Mesothelial cell of epicardium (in vitro differentiated cells): ENCODE data around the gene CCR4. TPM values are rescaled to one million over a fixed set of nuclear protein-coding genes. Genes with fewer than 3 reads are reported as not detected.
"Not testable (repeated sequence)": the region's sequence is repeated elsewhere in the genome, so short reads cannot be mapped to it uniquely, and the experiment has no call there.

Experiments
- DNase-seq, 2 experiments: peaks; one replicate each; pipeline ENCODE4 v3.0.0; 2021; ENCODE audit warnings: low spot score in 2 of 2; ENCODE audit not compliant: unreplicated experiment in 2 of 2
- H3K27ac Mint-ChIP-seq: 2 replicates; pipeline ENCODE4 v1.8.0; 2021; ENCODE audit warnings: mixed read lengths
- H3K27me3 Mint-ChIP-seq: 2 replicates; pipeline ENCODE4 v1.8.0; 2021; ENCODE audit warnings: low read depth, mixed read lengths
- H3K36me3 Mint-ChIP-seq: 2 replicates; pipeline ENCODE4 v1.8.0; 2021; ENCODE audit warnings: mixed read lengths
- H3K4me1 Mint-ChIP-seq: 2 replicates; pipeline ENCODE4 v1.8.0; 2021; ENCODE audit warnings: mixed read lengths
- H3K4me3 Mint-ChIP-seq: 2 replicates; pipeline ENCODE4 v1.8.0; 2021; ENCODE audit warnings: mild to moderate bottlenecking, moderate library complexity, mixed read lengths
- H3K9me3 Mint-ChIP-seq: 2 replicates; pipeline ENCODE4 v1.8.0; 2021; ENCODE audit warnings: mixed read lengths
- CTCF ChIP-seq: fragments of 200-600 bp; sonication (generic); IDR thresholded peaks from one replicate; pipeline ENCODE4 v1.5.0; 2021; ENCODE audit warnings: antibody characterized with exemption; ENCODE audit not compliant: unreplicated experiment
- total RNA-seq: library from RNA; stranded (reverse); gene quantifications from 3 replicates; pipeline ENCODE4 v1.2.1, GENCODE V29; 2021

Gene CCR4
- 0.07 TPM in 1 of 3 replicates, not detected in the others for total RNA-seq

GRCh38 chr3:32951410-32951811 lies at the start of gene CCR4:
Gene CCR4 (plus strand): TSS chr3:32951644. CDS start chr3:32953423, 1,779 bp downstream.
- H3K4me3 Mint-ChIP-seq = no peak within 1 kb of the TSS
- no peak for TF ChIP-seq CTCF
- no peak for DNase-seq
- no peak within 1 kb of the TSS for H3K27ac Mint-ChIP-seq
- H3K27me3 Mint-ChIP-seq = no peaks in the 10 kb centered on the region
- no peaks in the 10 kb centered on the region for H3K36me3 Mint-ChIP-seq
- peaks cover 2% of the 10 kb centered on the region for H3K4me1 Mint-ChIP-seq
- H3K9me3 Mint-ChIP-seq = no peaks in the 10 kb centered on the region

GRCh38 chr3:32902887-32903371 lies 48.5 kb upstream of the CCR4 start:
- H3K27me3 Mint-ChIP-seq, H3K36me3 Mint-ChIP-seq, H3K4me1 Mint-ChIP-seq, H3K9me3 Mint-ChIP-seq, H3K27ac Mint-ChIP-seq: not testable (repeated sequence)
- peak; percentile 24 to 59 for DNase-seq
- H3K4me3 Mint-ChIP-seq = peak overlapping the region; percentile 67

DNA sequence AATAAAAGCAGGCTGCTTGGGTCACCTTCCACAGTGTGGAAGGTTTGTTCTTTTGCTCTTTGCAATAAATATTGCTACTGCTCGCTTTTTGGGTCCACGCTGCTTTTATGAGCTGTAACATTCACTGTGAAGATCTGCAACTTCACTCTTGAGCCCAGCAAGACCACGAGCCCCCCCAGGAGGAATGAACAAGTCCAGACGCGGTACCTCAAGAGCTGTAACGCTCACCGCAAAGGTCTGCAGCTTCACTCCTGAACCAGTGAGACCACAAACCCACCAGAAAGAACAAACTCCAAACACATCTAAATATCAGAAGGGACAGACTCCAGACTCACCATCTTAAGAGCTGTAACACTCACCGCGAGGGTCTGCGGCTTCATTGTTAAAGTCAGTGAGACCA lies 47.5 kb upstream of the CCR4 start:
- Mint-ChIP-seq H3K27ac (no peak overlapping the region), H3K9me3 (peaks cover 5% of the 10 kb centered on the region), H3K4me3 (no peak overlapping the region), H3K27me3 (no peaks in the 10 kb centered on the region), H3K36me3 (no peaks in the 10 kb centered on the region), H3K4me1 (no peaks in the 10 kb centered on the region)
- DNase-seq = no peak
- no peak for TF ChIP-seq CTCF

DNA sequence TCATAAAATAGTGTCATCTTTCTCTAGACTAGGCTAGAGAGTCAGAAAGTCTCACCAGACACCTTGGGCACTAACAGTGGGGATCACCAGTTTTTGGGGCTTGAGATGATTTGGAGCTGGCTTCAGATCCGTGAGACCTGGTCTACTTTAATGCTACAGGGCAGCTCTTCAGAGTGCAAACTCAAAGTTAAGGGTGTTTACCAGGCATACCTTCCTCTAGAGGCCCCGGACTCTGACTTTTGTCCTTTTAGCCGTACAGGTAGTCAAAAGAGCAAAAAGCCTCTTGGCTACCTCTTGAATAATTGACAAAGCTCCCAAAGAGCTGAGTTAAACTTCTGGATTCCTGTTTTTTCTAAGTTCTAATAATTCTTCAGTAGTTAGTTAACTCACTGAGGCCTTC lies 41.4 kb upstream of the CCR4 start:
- H3K4me3 Mint-ChIP-seq = no peak overlapping the region
- TF ChIP-seq CTCF = no peak
- no peaks in the 10 kb centered on the region for H3K27me3 Mint-ChIP-seq
- peaks cover 4% of the 10 kb centered on the region for H3K9me3 Mint-ChIP-seq
- no peak overlapping the region for H3K27ac Mint-ChIP-seq
- H3K36me3 Mint-ChIP-seq = no peaks in the 10 kb centered on the region
- no peaks in the 10 kb centered on the region for H3K4me1 Mint-ChIP-seq
- DNase-seq = no peak

GRCh38 chr3:32910954-32911353 lies 40.5 kb upstream of the CCR4 start:
- Mint-ChIP-seq H3K36me3 (no peaks in the 10 kb centered on the region), H3K4me3 (no peak overlapping the region), H3K27me3 (no peaks in the 10 kb centered on the region), H3K4me1 (no peaks in the 10 kb centered on the region), H3K27ac (no peak overlapping the region), H3K9me3 (peaks cover 4% of the 10 kb centered on the region)
- DNase-seq = no peak
- no peak for TF ChIP-seq CTCF

GRCh38 chr3:32912046-32912445 lies 39.4 kb upstream of the CCR4 start:
- H3K27ac Mint-ChIP-seq = no peak overlapping the region
- H3K27me3 Mint-ChIP-seq = no peaks in the 10 kb centered on the region
- no peak overlapping the region for H3K4me3 Mint-ChIP-seq
- no peaks in the 10 kb centered on the region for H3K4me1 Mint-ChIP-seq
- no peaks in the 10 kb centered on the region for H3K36me3 Mint-ChIP-seq
- peaks cover 4% of the 10 kb centered on the region for H3K9me3 Mint-ChIP-seq
- no peak for DNase-seq
- TF ChIP-seq CTCF = no peak
